Colonic mucosa (tissue), 4 donors: ENCODE data around the gene TRPV4. TPM values are rescaled to one million over a fixed set of nuclear protein-coding genes. Genes with fewer than 3 reads are reported as not detected.

Experiments used
- DNase-seq: peaks from one replicate; pipeline ENCODE4 v3.0.0-alpha.2; 2020
- H3K27ac ChIP-seq: fragments of 200-600 bp; one replicate; pipeline ENCODE4 v1.8.0; 2021
- H3K27me3 ChIP-seq: fragments of 200-600 bp; one replicate; pipeline ENCODE4 v1.8.0; 2021
- H3K36me3 ChIP-seq: fragments of 200-600 bp; one replicate; pipeline ENCODE4 v1.8.0; 2021
- H3K4me1 ChIP-seq: fragments of 200-600 bp; one replicate; pipeline ENCODE4 v1.8.0; 2021; ENCODE audit warnings: mild to moderate bottlenecking
- H3K4me3 ChIP-seq: fragments of 200-600 bp; one replicate; pipeline ENCODE4 v1.8.0; 2021
- H3K9ac ChIP-seq, 2 donors: one replicate each; pipeline ENCODE4 v1.7.0; 2013; ENCODE audit warnings: control low read depth in 2 of 2, low read depth in 2 of 2, low read length in 2 of 2
- H3K9me3 ChIP-seq: fragments of 200-600 bp; one replicate; pipeline ENCODE4 v1.8.0; 2021
- intact Hi-C: fragments of 100-400 bp; cut with DNase I; formaldehyde crosslinking; loops from one replicate; pipeline ENCODE4 v1.14.1; 2022
- total RNA-seq, 2 donors: library from RNA; stranded (reverse); fragmentation: NEBNext Ultra II Directional in 1 of 2; extraction: Animal tissue kit (Norgen Biotek cat#: 25700) in 1 of 2; gene quantifications; one replicate each; pipeline ENCODE4 v1.2.1, GENCODE V29; 2021
- TF ChIP-seq, protein P1 (sequence below): fragments of 200-600 bp; IDR thresholded peaks from one replicate; pipeline ENCODE4 v1.8.0; 2022; ENCODE audit warnings: antibody characterized with exemption, mild to moderate bottlenecking
- donor health status: healthy.
- donor health status: DM: no; HTN: no; CAD: no.
- donor health status: DM: no; HTN: no; CAD: no.

The TRPV4 gene
- under 1 TPM; 0.10 to 0.32 TPM for total RNA-seq

DNA sequence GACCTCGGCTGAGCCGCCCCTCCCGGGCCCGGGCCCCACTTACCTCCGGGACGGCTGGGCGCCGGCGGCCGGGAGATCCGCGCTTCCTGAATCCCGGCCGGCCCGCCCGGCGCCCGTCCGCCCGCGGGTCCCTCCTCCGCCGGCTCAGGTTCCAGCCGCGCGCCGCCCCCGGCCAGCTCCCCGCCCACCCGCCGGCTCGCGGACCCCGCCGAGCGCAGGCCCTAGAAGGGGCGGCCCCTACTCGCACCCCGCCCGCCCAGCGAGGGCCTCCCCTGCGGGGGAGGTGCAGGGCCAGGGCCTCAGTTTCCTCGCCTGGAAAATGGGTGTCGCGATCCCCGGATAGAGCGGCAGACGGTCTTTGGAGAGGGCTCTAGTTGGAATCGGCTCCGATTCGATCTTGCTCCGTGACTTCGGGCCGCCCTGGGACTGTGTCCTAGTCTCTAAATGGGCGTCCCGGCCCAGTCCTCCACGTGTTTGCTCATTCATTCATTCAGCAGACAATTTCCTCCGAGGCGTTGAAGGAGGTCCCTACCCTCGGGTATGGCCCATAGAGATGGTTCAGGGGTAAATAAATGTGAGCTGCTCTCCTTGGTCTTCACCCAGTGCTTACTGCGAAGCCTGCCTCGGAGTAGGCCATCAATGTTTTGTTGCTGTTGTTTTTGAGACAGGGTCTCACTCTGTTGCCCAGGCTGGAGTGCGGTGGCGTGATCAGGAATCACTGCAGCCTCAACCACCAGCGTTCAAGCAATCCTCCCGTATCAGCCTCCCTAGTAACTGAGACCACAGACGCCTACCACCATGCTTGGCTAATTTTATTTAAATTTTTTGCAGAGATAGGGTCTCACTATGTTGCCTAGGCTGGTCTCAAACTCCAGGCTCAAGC lies at the start of gene TRPV4:
Gene TRPV4 (minus strand): TSS at position 92 of the 883 bp plus-strand sequence. CDS start 18,602 bp downstream, outside the sequence.
- TF ChIP-seq, protein P1, sequence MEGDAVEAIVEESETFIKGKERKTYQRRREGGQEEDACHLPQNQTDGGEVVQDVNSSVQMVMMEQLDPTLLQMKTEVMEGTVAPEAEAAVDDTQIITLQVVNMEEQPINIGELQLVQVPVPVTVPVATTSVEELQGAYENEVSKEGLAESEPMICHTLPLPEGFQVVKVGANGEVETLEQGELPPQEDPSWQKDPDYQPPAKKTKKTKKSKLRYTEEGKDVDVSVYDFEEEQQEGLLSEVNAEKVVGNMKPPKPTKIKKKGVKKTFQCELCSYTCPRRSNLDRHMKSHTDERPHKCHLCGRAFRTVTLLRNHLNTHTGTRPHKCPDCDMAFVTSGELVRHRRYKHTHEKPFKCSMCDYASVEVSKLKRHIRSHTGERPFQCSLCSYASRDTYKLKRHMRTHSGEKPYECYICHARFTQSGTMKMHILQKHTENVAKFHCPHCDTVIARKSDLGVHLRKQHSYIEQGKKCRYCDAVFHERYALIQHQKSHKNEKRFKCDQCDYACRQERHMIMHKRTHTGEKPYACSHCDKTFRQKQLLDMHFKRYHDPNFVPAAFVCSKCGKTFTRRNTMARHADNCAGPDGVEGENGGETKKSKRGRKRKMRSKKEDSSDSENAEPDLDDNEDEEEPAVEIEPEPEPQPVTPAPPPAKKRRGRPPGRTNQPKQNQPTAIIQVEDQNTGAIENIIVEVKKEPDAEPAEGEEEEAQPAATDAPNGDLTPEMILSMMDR: no peak
- intact Hi-C loops: no loop called here
- Histone ChIP-seq H3K36me3 (no peaks in the 10 kb centered on the region), H3K27ac (no peak within 1 kb of the TSS), H3K4me3 (peak within 1 kb of the TSS; percentile 26), H3K9me3 (no peaks in the 10 kb centered on the region), H3K9ac (peak within 1 kb of the TSS; percentile 46 to 50), H3K27me3 (peaks cover 7% of the 10 kb centered on the region), H3K4me1 (no peaks in the 10 kb centered on the region)
- DNase-seq: no peak

DNA sequence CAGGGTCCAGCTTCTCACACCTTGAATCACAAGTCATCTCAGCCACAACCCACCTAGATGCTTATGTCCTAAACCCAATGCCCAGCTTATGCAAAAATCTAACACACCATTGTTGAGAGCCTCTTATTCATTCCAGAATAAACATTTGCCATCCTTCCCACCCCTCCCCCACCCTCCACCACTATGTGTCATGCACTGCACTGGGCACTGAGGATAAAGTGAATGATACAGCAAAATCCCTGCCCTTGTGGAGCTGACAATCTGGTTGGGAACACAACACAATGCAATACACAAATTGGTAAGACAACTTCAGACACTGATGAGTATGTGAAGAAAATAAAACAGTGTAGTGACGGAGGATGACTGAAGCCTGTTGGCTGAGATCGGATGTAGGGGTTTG lies 48.6 kb upstream of the TRPV4 start:
- TF ChIP-seq, protein P1: no peak
- no peaks in the 10 kb centered on the region for H3K9me3 ChIP-seq
- no peaks in the 10 kb centered on the region for H3K27me3 ChIP-seq
- no peaks in the 10 kb centered on the region for H3K4me1 ChIP-seq
- DNase-seq: no peak
- H3K27ac ChIP-seq: no peak overlapping the region
- no peak overlapping the region for H3K9ac ChIP-seq
- H3K4me3 ChIP-seq: no peak overlapping the region
- intact Hi-C loops: loop anchor here (5.0 kb wide), 1 partner anchor 74 kb away; no protein-coding TSS in a partner anchor
- no peaks in the 10 kb centered on the region for H3K36me3 ChIP-seq

DNA sequence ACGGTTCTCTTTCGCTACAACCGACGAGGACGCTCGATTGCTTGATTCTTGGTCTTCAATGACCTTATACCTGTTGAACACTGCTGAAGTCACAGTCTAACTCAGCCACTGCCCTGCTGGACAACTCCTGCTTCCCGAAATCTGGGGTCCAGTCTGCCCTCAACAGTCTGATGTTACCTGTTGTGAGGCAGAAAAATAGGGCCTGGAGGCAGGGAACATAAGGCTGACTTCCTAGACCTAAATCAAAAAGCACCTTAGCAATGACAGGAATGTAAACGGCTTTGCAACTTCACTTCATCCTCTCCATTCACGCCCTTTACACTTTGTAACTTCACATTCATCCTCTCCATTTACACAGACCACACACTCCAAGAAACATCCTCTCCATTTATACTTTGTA lies 47.7 kb upstream of the TRPV4 start:
- H3K27me3 ChIP-seq: no peaks in the 10 kb centered on the region
- H3K4me1 ChIP-seq: peaks cover 3% of the 10 kb centered on the region
- no peak overlapping the region for H3K27ac ChIP-seq
- intact Hi-C loops: loop anchor here (5.0 kb wide), 1 partner anchor 74 kb away; no protein-coding TSS in a partner anchor
- H3K36me3 ChIP-seq: no peaks in the 10 kb centered on the region
- H3K9ac ChIP-seq: peak overlapping the region; percentile 48 to 84
- TF ChIP-seq, protein P1: no peak
- no peaks in the 10 kb centered on the region for H3K9me3 ChIP-seq
- peak overlapping the region; percentile 68 for H3K4me3 ChIP-seq
- DNase-seq: no peak

DNA sequence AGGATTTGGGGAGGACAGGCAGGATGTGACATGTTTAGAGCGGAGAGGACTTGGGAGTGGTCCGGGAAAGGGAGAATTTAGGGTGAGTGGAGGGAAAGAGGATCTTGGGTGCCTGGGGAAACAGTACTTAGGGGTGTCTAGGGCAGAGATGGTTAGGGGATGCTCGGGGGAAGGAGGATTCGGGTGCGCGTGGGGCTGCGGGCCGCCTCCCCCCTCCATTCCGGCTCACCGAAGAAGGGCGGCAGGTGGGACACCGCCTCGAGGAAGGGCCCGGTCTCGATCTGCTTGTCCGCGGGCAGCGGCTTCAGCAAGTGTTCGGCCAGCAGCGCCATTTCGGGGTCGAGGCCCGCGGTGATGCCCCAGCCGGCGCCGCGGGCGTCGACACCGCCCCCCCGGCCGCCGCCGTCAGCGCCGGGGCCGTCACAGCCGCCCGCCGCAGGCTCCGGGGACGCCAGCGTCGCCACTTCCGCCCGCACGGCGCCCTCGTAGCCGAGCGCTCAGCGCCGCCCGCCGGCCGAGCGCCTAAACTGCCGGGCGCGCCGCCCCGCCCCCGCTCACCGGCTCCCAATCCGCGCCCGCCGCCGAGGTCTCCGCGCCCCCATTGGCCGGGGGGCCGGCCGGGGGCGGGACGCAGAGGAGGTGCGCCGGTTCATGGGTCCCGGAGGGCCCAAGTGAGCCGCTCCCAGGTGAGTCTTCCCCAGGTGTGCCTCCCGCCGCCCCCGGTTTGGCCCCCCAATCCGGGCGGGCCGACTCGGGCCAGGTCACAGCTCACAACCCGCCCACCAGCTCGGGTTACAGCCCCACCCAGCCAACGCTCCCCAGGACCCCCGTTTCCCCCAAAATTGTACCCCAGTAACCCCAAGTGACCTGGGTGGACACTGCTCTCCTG lies 47.1 kb upstream of the TRPV4 start, which contains the start of gene GLTP:
Gene GLTP (minus strand): TSS at position 499 of the 889 bp plus-strand sequence. CDS start 167 bp downstream, at position 332.
- Histone ChIP-seq H3K9ac (peak within 1 kb of the TSS; percentile 85 to 88), H3K4me3 (peak within 1 kb of the TSS; percentile 68), H3K36me3 (no peaks in the 10 kb centered on the region), H3K9me3 (no peaks in the 10 kb centered on the region), H3K4me1 (peaks cover 5% of the 10 kb centered on the region), H3K27ac (peak within 1 kb of the TSS; percentile 26), H3K27me3 (no peaks in the 10 kb centered on the region)
- TF ChIP-seq, protein P1: peak; percentile 17
- intact Hi-C loops: loop anchor here (5.0 kb wide), 1 partner anchor 73 kb away; no protein-coding TSS in a partner anchor
- DNase-seq: peak; percentile 84
